Measurements from ENCODE around the gene TNC.

The TNC gene

GRCh38 chr9:115143689-115144088, 25.7 kb upstream of the TNC start:
- DNase-seq (ENCODE audit: extremely low read depth, low read depth): no peak
- no peak for TF ChIP-seq CTCF (IDR thresholded peaks at IDR 0.05; ENCODE audit: low read depth, low read length)

GRCh38 chr9:115142517-115143270, 24.7 kb upstream of the TNC start:
- no peak for TF ChIP-seq CTCF (IDR thresholded peaks at IDR 0.05; ENCODE audit: low read depth, low read length)
- no peak for DNase-seq (ENCODE audit: extremely low read depth, low read depth)

GRCh38 chr9:115142090-115142489, 24.1 kb upstream of the TNC start:
- no peak for DNase-seq (ENCODE audit: extremely low read depth, low read depth)
- TF ChIP-seq CTCF (IDR thresholded peaks at IDR 0.05; ENCODE audit: low read depth, low read length): no peak

- DNase-seq (ENCODE audit: extremely low read depth, low read depth): no peak
- no peak for TF ChIP-seq CTCF (IDR thresholded peaks at IDR 0.05; ENCODE audit: low read depth, low read length)
Measured at GRCh38 chr9:115141612-115142011, 23.7 kb upstream of the TNC start.

GRCh38 chr9:115138151-115138550, 20.2 kb upstream of the TNC start:
- DNase-seq (ENCODE audit: extremely low read depth, low read depth): no peak
- no peak for TF ChIP-seq CTCF (IDR thresholded peaks at IDR 0.05; ENCODE audit: low read depth, low read length)

GRCh38 chr9:115137526-115137925, 19.6 kb upstream of the TNC start:
- DNase-seq (ENCODE audit: extremely low read depth, low read depth): no peak
- no peak for TF ChIP-seq CTCF (IDR thresholded peaks at IDR 0.05; ENCODE audit: low read depth, low read length)

GRCh38 chr9:115135821-115136778, 18.1 kb upstream of the TNC start:
- TF ChIP-seq CTCF (IDR thresholded peaks at IDR 0.05; ENCODE audit: low read depth, low read length): no peak
- no peak for DNase-seq (ENCODE audit: extremely low read depth, low read depth)

Measured in AG09319 (cell line).